HG03457 (cell line): ENCODE measurements around the gene BLCAP.
"Not testable (repeated sequence)": the region's sequence is repeated elsewhere in the genome, so short reads cannot be mapped to it uniquely, and the experiment has no call there.

Experiments
- ATAC-seq: cut with Tn5 transposase; IDR thresholded peaks from one replicate; pipeline ENCODE4 v1.9.1; 2021; ENCODE audit warnings: moderate number of reproducible peaks; ENCODE audit not compliant: unreplicated experiment

Gene BLCAP

GRCh38 chr20:37527638-37528445, at the start of gene BLCAP:
Gene BLCAP, minus strand, starts transcription at chr20:37527876. Its CDS starts 8,702 bp downstream, at chr20:37519174.
- ATAC-seq, result no peak

DNA sequence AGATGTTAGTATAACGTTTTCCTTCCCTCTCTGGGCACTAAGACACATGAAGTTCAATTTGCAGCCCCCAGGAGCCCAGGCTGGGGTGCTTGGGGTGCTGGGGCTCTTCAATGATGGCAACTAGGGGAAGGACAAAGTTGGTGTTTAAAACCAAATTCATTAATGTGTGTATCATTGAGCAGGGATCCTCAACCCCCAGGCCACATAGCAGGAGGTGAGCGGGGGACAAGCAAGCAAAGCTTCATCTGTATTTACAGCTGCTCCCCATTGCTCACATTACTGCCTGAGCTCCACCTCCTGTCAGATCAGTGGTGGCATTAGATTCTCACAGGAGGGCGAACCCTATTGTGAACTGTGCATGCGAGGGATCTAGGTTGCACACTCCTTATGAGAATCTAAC, 49.8 kb upstream of the BLCAP start:
- not testable (repeated sequence) for ATAC-seq

GRCh38 chr20:37576911-37577310, 49.2 kb upstream of the BLCAP start:
- ATAC-seq, result no peak

DNA sequence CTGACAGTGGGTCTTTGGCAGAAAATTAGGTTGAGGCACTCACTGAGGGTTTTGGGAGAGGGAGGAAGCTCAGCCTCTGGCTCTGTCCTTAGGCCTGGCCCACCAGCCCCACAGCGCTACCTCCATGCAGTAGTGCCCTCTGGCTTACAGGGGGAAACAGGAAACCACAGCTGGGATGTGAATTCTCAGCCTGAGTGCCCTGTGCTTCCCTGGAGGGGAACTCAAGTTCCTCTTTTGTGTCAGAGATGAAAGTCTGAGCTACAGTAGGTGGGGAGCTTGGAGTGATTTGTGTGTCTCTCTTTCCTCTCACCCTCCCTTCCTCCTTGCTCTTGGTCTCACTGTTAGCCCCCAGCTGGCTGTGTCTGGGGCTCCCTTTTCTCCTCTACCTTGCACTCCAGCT, 48.2 kb upstream of the BLCAP start:
- ATAC-seq, result no peak

GRCh38 chr20:37574199-37574890, 46.7 kb upstream of the BLCAP start:
- no peak for ATAC-seq

DNA sequence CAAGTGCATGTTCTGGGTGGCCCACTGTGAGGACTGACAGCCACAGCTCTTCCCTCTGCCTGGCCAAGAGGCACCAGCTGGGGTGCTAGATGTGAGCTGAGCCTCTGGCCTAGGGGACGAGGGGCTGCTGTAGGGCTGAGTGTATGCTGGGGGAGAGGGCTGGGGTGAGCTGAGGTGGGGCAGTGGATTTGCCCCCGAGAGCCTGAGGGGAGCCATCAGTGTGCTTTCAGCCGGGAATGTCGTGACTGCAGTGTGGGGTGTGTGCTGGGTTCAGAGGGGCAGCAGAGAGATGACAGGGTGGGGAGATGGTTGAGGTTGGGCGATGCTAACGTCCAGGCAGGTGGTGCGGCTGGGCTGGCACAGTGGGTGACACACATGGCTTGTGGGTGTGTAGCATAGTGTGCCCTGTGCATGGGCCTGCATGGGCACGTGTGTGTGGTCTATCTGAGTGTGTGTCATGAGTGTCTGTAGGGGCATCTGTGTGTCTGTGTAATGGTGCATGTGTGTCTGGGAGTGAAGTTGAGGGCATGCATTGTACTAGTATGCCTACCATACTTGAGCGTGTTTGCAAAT, 46.0 kb upstream of the BLCAP start:
- no peak for ATAC-seq

DNA sequence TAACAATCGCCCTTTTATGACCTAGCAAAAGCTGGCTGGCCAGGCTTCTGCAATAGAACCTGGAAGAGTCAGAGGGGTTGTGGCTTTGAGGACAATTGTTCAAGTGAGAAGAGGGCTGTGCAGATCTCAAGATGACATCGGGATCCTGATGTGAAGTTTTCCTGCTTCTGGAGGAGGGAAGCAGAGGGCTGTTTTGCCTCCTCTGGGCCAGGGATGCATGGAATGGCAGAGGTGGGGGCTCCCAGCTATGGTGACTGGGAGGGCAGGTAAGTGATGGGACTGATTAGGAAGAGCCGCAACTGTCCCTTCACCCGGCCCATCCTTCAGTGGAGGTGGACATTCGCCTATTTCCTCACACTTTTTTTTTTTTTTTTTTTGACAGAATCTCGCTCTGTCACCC, 43.4 kb upstream of the BLCAP start:
- no peak for ATAC-seq

GRCh38 chr20:37570419-37570818, 42.7 kb upstream of the BLCAP start:
- no peak for ATAC-seq

- ATAC-seq, result no peak
Measured at GRCh38 chr20:37567671-37568588, 40.3 kb upstream of the BLCAP start.

DNA sequence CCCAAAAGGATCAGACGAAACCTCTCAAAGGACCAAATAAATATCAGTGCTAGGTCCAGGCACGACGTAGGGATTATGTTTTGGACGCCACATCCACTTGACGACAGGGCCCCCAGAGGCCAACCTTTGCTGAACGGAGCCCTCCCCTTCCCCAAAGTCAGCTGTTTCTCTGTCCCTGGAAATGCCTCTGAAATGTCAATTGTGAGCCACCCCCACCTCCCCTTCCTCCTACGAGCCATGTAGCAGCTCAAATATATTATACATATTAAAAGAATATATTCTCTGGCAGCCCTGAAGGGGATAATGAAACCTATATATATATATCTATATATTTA, 39.6 kb upstream of the BLCAP start:
- ATAC-seq, result no peak

GRCh38 chr20:37566590-37567330, 39.1 kb upstream of the BLCAP start:
- no peak for ATAC-seq

GRCh38 chr20:37565134-37565811, 37.6 kb upstream of the BLCAP start:
- no peak for ATAC-seq

DNA sequence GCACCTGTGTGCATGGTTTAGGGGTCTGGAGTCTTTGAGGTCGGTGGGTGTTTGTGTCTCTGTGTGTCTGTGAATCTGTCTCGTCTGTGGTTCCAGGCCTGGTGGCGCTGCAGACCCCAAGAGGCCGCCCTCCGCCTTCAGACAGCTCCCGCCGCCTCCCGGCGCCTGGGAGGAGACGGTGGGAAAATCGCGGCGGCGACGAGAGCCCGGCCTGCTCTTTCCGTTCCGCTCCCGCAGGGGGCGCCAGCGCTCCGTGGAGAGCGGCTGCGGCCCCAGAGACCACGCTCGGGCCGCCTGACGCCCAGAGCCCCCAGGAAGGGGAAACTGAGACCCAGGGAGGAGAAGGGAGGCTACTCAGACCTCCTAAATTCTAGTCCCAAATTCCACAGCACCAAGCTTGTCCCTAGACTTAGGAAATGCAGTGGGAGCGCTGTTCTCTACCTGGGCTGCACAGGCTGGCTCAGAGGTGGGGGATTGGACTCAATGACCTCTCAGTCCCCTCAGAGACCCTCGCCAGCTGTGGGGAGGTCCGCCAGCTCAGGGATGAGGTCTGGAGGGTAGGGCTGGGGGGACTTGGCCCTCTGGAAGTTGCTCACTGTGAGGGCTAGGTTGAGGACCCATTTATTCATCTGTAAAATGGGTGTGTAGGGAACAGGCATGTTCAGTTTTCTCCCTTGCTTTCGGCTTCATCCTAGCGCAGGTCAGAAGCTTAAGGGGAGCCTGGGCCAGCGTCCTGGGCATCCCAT, 36.9 kb upstream of the BLCAP start:
- no peak for ATAC-seq

- no peak for ATAC-seq
Measured at GRCh38 chr20:37564016-37564387, 36.3 kb upstream of the BLCAP start.

DNA sequence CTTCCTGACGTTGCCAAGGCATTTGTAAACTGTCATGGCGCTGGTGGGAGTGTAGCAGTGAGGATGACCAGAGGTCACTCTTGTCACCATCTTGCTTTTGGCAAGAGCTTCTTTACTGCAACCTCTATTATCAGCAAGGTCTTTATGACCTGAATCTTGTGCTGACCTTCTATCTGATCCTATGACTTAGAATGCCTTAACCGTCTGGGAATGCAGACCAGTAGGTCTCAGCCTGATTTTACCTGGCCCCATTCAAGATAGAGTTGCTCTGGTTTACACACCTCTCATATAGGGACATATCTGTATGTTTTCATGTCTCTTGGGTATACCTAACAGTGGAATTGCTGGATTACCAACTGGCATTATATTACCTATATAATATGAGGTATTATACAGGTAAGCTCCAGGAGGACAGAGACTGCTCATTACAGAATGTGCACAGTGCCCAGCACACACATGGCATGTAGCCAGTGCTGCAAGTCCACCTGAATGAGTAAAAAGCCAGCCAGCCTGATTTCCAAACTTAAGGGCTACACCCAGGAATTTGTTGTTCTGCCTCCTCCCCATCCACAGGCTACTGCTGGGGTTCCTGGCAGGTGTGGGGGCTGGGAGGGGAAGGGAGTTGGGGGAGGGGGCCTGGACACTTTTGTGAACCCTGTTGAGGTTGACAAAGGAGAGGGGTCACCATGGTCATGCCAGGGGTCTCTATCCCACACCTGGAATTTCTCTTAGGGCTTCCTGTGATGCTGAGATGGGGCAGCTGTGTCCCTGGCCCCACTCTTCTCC, 35.2 kb upstream of the BLCAP start:
- ATAC-seq, result no peak

DNA sequence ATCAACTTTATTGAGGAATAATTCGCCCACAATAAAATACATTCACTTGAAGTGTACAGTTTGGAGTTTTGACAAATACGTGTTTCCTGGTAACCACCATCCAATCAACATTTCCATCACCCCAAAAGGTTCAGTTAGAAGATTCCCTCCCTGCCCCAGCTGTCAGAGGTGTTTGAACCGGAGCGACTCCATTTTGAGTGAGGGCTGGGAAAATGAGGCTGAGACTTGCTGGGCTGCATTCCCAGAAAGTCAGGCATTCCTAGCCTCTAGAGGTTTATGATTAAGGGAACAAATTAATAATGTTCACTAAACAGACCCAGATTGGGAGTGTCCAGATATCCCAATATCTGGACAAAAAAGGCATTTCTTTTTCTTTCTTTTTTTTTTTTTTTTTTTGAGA, 33.0 kb upstream of the BLCAP start:
- ATAC-seq, result no peak

DNA sequence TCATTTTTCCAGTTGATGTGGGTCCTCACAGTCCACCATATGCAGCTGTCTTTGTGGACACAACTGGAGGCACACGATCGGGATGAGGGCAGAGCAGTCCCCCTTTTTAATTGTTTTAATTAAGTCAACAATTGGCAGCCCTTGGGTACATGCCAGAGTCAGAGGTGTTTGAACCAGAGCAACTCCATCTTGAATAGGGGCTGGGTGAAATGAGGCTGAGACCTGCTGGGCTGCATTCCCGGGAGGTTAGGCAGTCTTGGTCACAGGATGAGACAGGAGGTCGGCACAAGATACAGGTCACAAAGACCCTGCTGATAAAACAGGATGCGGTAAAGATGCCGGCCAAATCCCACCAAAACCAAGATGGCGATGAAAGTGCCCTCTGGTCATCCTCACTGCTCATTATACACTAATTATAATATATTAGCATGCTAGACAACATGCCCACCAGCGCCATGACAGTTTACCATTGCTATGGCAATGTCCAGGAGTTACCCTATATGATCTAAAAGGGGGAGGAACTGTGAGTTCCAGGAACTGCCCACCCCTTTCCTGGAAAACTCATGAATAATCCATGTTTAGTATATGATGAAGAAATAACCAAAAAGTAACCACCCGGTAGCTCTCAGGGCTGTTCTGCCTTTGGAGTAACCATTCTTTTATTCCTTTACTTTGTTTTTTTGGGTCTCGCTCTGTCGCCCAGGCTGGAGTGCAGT, 31.8 kb upstream of the BLCAP start:
- ATAC-seq, result no peak

- no peak for ATAC-seq
Measured at GRCh38 chr20:37558779-37559178, 31.1 kb upstream of the BLCAP start.
